HG03439 (cell line): ENCODE measurements around the gene TASP1.

Source experiments
- ATAC-seq: cut with Tn5 transposase; IDR thresholded peaks from one replicate; pipeline ENCODE4 v1.9.1; 2021; ENCODE audit warnings: mild to moderate bottlenecking, moderate library complexity; ENCODE audit not compliant: unreplicated experiment

TASP1 gene

GRCh38 chr20:13447385-13448180 is 191.1 kb downstream of the TASP1 start:
- no peak for ATAC-seq

- ATAC-seq: no peak
Observed at GRCh38 chr20:13443690-13444089, 195.0 kb downstream of the TASP1 start.

GRCh38 chr20:13442986-13443385 is 195.7 kb downstream of the TASP1 start:
- no peak for ATAC-seq

- no peak for ATAC-seq
Observed at GRCh38 chr20:13441388-13441787, 197.3 kb downstream of the TASP1 start.

- no peak for ATAC-seq
Observed at GRCh38 chr20:13436530-13436929, 202.2 kb downstream of the TASP1 start.

- no peak for ATAC-seq
Observed at GRCh38 chr20:13432126-13432525, 206.6 kb downstream of the TASP1 start.

- no peak for ATAC-seq
Observed at GRCh38 chr20:13430346-13431002, 208.3 kb downstream of the TASP1 start.

GRCh38 chr20:13428684-13429083 is 210.0 kb downstream of the TASP1 start:
- no peak for ATAC-seq

- ATAC-seq: no peak
Observed at GRCh38 chr20:13426870-13427269, 211.9 kb downstream of the TASP1 start.

GRCh38 chr20:13425381-13426135 is 213.2 kb downstream of the TASP1 start:
- no peak for ATAC-seq

- ATAC-seq: no peak
Observed at GRCh38 chr20:13424174-13424833, 214.4 kb downstream of the TASP1 start.

GRCh38 chr20:13423472-13424173 is 215.1 kb downstream of the TASP1 start:
- ATAC-seq: no peak

GRCh38 chr20:13422637-13423036 is 216.1 kb downstream of the TASP1 start:
- no peak for ATAC-seq

- ATAC-seq: no peak
Observed at GRCh38 chr20:13420625-13421024, 218.1 kb downstream of the TASP1 start.

- ATAC-seq: no peak
Observed at GRCh38 chr20:13419477-13419876, 219.3 kb downstream of the TASP1 start.

- no peak for ATAC-seq
Observed at GRCh38 chr20:13418263-13419229, 220.2 kb downstream of the TASP1 start.

GRCh38 chr20:13416531-13416930 is 222.2 kb downstream of the TASP1 start:
- no peak for ATAC-seq

GRCh38 chr20:13412806-13413445 is 225.8 kb downstream of the TASP1 start:
- ATAC-seq: no peak

GRCh38 chr20:13404293-13404692 is 234.4 kb downstream of the TASP1 start:
- no peak for ATAC-seq
